ENCODE data around the gene NAGLU. TPM values are rescaled to one million over a fixed set of nuclear protein-coding genes. Genes with fewer than 3 reads are reported as not detected.
"Not testable (repeated sequence)": the region's sequence is repeated elsewhere in the genome, so short reads cannot be mapped to it uniquely, and the experiment has no call there.

The NAGLU gene
- total and polyA plus RNA-seq, 2 experiments from 2014 or later, result 12.0 to 31.2 TPM

GRCh38 chr17:42538482-42538881, 2.4 kb downstream of the NAGLU start:
- Mint-ChIP-seq H3K27ac (no peak overlapping the region), H3K36me3 (ENCODE audit: low read depth) (peaks cover 22% of the 10 kb centered on the region), H3K4me1 (peaks cover 18% of the 10 kb centered on the region), H3K9me3 (no peaks in the 10 kb centered on the region; the same call in 2 of the 3 replicates), H3K4me3 (no peak overlapping the region), H3K27me3 (ENCODE audit: insufficient read depth, low read depth, poor library complexity) (peaks cover 11% of the 10 kb centered on the region)
- no peak overlapping the region for H2AFZ ChIP-seq
- ATAC-seq (no peak), DNase-seq (ENCODE audit: low spot score) (no peak)
- H3K4me2 ChIP-seq, result no peak overlapping the region
- peaks cover 18% of the 10 kb centered on the region for H3K4me1 ChIP-seq (ENCODE audit: insufficient read depth)
- H3K27ac ChIP-seq (ENCODE audit: low read depth), result no peak overlapping the region
- no peaks in the 10 kb centered on the region for H3K36me3 ChIP-seq (ENCODE audit: insufficient read depth)
- no peaks in the 10 kb centered on the region for H3K9me2 ChIP-seq (ENCODE audit: insufficient read depth)
- H3K79me2 ChIP-seq (replicated peaks; ENCODE audit: insufficient read depth), result no peaks in the 10 kb centered on the region
- no peaks in the 10 kb centered on the region for H4K20me1 ChIP-seq (replicated peaks; ENCODE audit: insufficient read depth)
- TF ChIP-seq ZNF114 (CRISPR knock-in tag; IDR thresholded peaks at IDR 0.05) (no peak), CREB1 (CRISPR knock-in tag; IDR thresholded peaks at IDR 0.05; ENCODE audit: low read depth) (no peak), EZH2 (IDR thresholded peaks at IDR 0.05; ENCODE audit: low read depth, unreplicated experiment) (no peak), ZNF331 (CRISPR knock-in tag; IDR thresholded peaks at IDR 0.05; ENCODE audit: low read depth) (no peak), ZNF462 (CRISPR knock-in tag; IDR thresholded peaks at IDR 0.05) (no peak), STAT1 (IDR thresholded peaks at IDR 0.05; ENCODE audit: unreplicated experiment) (no peak), EZH2phosphoT487 (IDR thresholded peaks at IDR 0.05; ENCODE audit: unreplicated experiment) (no peak)
- peaks cover 7% of the 10 kb centered on the region for H3K27me3 ChIP-seq (ENCODE audit: insufficient read depth)
- no peak overlapping the region for H3K4me3 ChIP-seq
- peaks cover 23% of the 10 kb centered on the region; the same call in 1 of the 2 replicates for H3F3A ChIP-seq (replicated peaks; ENCODE audit: low read depth)

GRCh38 chr17:42540558-42540957, 4.5 kb downstream of the NAGLU start:
- peaks cover 25% of the 10 kb centered on the region for H3K36me3 Mint-ChIP-seq (ENCODE audit: low read depth)
- not testable (repeated sequence) for H3K4me3 Mint-ChIP-seq; H3K4me2 ChIP-seq; H3K4me1 ChIP-seq (ENCODE audit: insufficient read depth); H3K27me3 ChIP-seq (ENCODE audit: insufficient read depth); H3K27ac ChIP-seq (ENCODE audit: low read depth); H2AFZ ChIP-seq; H4K20me1 ChIP-seq (replicated peaks; ENCODE audit: insufficient read depth); H3K79me2 ChIP-seq (replicated peaks; ENCODE audit: insufficient read depth); DNase-seq (ENCODE audit: low spot score); H3K27ac Mint-ChIP-seq; H3K9me3 Mint-ChIP-seq; H3K4me3 ChIP-seq; H3K9me2 ChIP-seq (ENCODE audit: insufficient read depth); ATAC-seq; H3K27me3 Mint-ChIP-seq (ENCODE audit: insufficient read depth, low read depth, poor library complexity); H3K36me3 ChIP-seq (ENCODE audit: insufficient read depth)
- H3K4me1 Mint-ChIP-seq, result peaks cover 14% of the 10 kb centered on the region
- peaks cover 15% of the 10 kb centered on the region; the same call in 1 of the 2 replicates for H3F3A ChIP-seq (replicated peaks; ENCODE audit: low read depth)
